Left ventricle myocardium inferior (tissue), 1 donor: ENCODE measurements around the gene ATP11B. TPM values are rescaled to one million over a fixed set of nuclear protein-coding genes. Genes with fewer than 3 reads are reported as not detected.

Experiments
- DNase-seq: peaks from one replicate; pipeline ENCODE4 v3.0.0-alpha.2; 2020
- H3K27ac ChIP-seq: fragments of 200-600 bp; replicated peaks from 2 replicates; pipeline ENCODE4 v1.8.0; 2021
- H3K27me3 ChIP-seq: fragments of 200-600 bp; 2 replicates; pipeline ENCODE4 v1.8.0; 2021; ENCODE audit warnings: low read depth
- H3K36me3 ChIP-seq: fragments of 200-600 bp; 2 replicates; pipeline ENCODE4 v1.8.0; 2021
- H3K4me1 ChIP-seq: fragments of 200-600 bp; 2 replicates; pipeline ENCODE4 v1.8.0; 2021
- H3K4me3 ChIP-seq: fragments of 200-600 bp; 2 replicates; pipeline ENCODE4 v1.8.0; 2021; ENCODE audit warnings: mild to moderate bottlenecking, moderate library complexity
- H3K9me3 ChIP-seq: fragments of 200-600 bp; replicated peaks from 2 replicates; pipeline ENCODE4 v1.8.0; 2021
- intact Hi-C: fragments of 100-400 bp; cut with micrococcal nuclease; formaldehyde crosslinking; loops from one replicate; pipeline ENCODE4 v1.11.0; 2022
- total RNA-seq: library from RNA; stranded (reverse); fragmentation: NEBNext Ultra II Directional; extraction: Animal tissue kit (Norgen Biotek cat#: 25700); gene quantifications from one replicate; pipeline ENCODE4 v1.2.1, GENCODE V29; 2021
- TF ChIP-seq, protein P1 (sequence below): fragments of 200-600 bp; IDR thresholded peaks from 2 replicates; pipeline ENCODE4 v1.8.0; 2021; ENCODE audit warnings: antibody characterized with exemption, mild to moderate bottlenecking, borderline replicate concordance
- donor health status: DM: no; HTN: yes; CAD: no; lungs with severe emphysema.

Gene ATP11B
- total RNA-seq, 1 donor from 2014 or later = 32.4 TPM

GRCh38 chr3:182892226-182892625 lies 98.9 kb downstream of the ATP11B start:
- TF ChIP-seq, protein P1, sequence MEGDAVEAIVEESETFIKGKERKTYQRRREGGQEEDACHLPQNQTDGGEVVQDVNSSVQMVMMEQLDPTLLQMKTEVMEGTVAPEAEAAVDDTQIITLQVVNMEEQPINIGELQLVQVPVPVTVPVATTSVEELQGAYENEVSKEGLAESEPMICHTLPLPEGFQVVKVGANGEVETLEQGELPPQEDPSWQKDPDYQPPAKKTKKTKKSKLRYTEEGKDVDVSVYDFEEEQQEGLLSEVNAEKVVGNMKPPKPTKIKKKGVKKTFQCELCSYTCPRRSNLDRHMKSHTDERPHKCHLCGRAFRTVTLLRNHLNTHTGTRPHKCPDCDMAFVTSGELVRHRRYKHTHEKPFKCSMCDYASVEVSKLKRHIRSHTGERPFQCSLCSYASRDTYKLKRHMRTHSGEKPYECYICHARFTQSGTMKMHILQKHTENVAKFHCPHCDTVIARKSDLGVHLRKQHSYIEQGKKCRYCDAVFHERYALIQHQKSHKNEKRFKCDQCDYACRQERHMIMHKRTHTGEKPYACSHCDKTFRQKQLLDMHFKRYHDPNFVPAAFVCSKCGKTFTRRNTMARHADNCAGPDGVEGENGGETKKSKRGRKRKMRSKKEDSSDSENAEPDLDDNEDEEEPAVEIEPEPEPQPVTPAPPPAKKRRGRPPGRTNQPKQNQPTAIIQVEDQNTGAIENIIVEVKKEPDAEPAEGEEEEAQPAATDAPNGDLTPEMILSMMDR = no peak
- peaks cover 50% of the 10 kb centered on the region for H3K36me3 ChIP-seq
- intact Hi-C loops = no loop called here

DNA sequence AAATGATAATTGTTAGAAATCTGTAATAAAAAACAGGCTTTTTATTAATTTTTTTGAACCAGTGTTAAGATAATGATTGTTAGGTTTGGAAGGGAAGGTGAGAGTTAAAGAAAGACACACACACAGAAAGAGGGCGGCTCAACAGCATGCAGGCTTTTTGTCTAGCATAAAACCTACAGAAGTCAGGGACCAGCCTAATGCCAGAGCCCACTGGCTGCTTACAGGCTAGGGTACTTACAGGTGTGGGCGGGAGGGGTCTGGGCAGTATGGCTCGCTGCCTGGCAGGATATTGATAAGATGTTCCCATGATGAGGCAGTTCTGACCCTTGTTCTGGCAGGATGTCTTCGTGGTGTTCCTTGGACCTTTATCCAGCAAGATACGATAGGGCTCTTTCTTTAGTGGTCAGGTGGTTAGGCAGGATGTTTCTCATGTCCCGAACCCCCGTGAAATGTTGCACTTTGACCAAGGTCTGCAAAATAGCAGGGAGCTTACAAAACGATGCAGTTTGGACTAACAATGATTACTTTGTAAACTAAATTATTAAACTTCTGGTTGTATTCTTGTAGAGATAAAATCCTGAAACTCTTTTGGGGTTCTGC lies 102.3 kb downstream of the ATP11B start:
- Histone ChIP-seq H3K27me3 (no peaks in the 10 kb centered on the region), H3K27ac (no peak overlapping the region), H3K9me3 (no peaks in the 10 kb centered on the region), H3K4me3 (no peak overlapping the region), H3K36me3 (peaks cover 52% of the 10 kb centered on the region), H3K4me1 (peaks cover 8% of the 10 kb centered on the region)
- no peak for DNase-seq
- intact Hi-C loops = no loop called here
- TF ChIP-seq, protein P1 = no peak

More at GRCh38 chr3:182892226-182892625, 98.9 kb downstream of the ATP11B start:
- no peak overlapping the region for H3K4me3 ChIP-seq
- peaks cover 8% of the 10 kb centered on the region for H3K4me1 ChIP-seq
- H3K27me3 ChIP-seq = no peaks in the 10 kb centered on the region
- H3K9me3 ChIP-seq = no peaks in the 10 kb centered on the region
- H3K27ac ChIP-seq = no peak overlapping the region
- no peak for DNase-seq

GRCh38 chr3:182896553-182896952 lies 103.2 kb downstream of the ATP11B start:
- intact Hi-C loops = no loop called here

GRCh38 chr3:182902236-182902635 lies 108.9 kb downstream of the ATP11B start:
- DNase-seq = no peak
- Histone ChIP-seq H3K36me3 (peaks cover 65% of the 10 kb centered on the region), H3K4me1 (no peaks in the 10 kb centered on the region), H3K27ac (no peak overlapping the region), H3K9me3 (no peaks in the 10 kb centered on the region), H3K4me3 (no peak overlapping the region), H3K27me3 (no peaks in the 10 kb centered on the region)
- intact Hi-C loops = no loop called here
- TF ChIP-seq, protein P1 = no peak

More at GRCh38 chr3:182896553-182896952, 103.2 kb downstream of the ATP11B start:
- Histone ChIP-seq H3K4me3 (no peak overlapping the region), H3K4me1 (peaks cover 8% of the 10 kb centered on the region), H3K27ac (no peak overlapping the region), H3K9me3 (no peaks in the 10 kb centered on the region), H3K36me3 (peaks cover 42% of the 10 kb centered on the region), H3K27me3 (no peaks in the 10 kb centered on the region)
- DNase-seq = no peak
- TF ChIP-seq, protein P1 = no peak

DNA sequence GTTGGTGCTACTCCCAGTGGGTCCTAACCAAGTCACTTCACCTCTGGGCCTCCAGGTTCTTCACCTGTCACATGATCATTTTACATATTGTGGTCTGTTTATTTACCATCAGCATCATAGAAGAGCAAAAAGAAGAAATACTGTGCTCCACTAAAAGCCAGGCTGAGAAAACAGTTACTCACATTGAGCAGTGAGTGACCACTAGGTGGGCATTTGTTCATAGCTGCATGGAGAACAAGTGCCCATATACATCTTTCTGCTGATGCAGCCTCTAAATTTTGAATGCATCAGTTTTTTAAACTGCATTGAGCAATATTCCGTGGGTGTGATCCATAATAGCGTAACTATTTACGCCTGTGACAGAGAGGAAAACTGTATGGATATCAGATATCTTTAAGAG lies 110.9 kb downstream of the ATP11B start:
- TF ChIP-seq, protein P1 = no peak
- H3K27me3 ChIP-seq = no peaks in the 10 kb centered on the region
- no peaks in the 10 kb centered on the region for H3K9me3 ChIP-seq
- DNase-seq = no peak
- no peaks in the 10 kb centered on the region for H3K4me1 ChIP-seq
- H3K36me3 ChIP-seq = peaks cover 52% of the 10 kb centered on the region
- intact Hi-C loops = no loop called here
- no peak overlapping the region for H3K4me3 ChIP-seq
- H3K27ac ChIP-seq = no peak overlapping the region
